BE2C (cell line): Measurements from ENCODE around the gene THAP10.

Source experiments
- DNase-seq: peaks from one replicate; pipeline ENCODE4 v3.0.0-alpha.2; 2020
- H3K27me3 ChIP-seq: fragments of 250-450 bp; sonication (Bioruptor Pico); 2 replicates; pipeline ENCODE4 v1.5.1; 2020; ENCODE audit warnings: mild to moderate bottlenecking
- H3K36me3 ChIP-seq: fragments of 250-450 bp; sonication (Bioruptor Pico); 2 replicates; pipeline ENCODE4 v1.5.1; 2020; ENCODE audit warnings: mild to moderate bottlenecking
- H3K4me1 ChIP-seq: fragments of 250-450 bp; sonication (Bioruptor Pico); 2 replicates; pipeline ENCODE4 v1.5.1; 2020
- H3K4me3 ChIP-seq: 2 replicates; pipeline ENCODE4 v1.5.1; 2011; ENCODE audit warnings: low read depth, low read length
- H3K9me3 ChIP-seq: fragments of 250-450 bp; sonication (Bioruptor Pico); 2 replicates; pipeline ENCODE4 v1.5.1; 2020
- CTCF ChIP-seq: IDR thresholded peaks from 2 replicates; pipeline ENCODE4 v1.5.1; 2012; ENCODE audit warnings: mild to moderate bottlenecking, low read depth, low read length

THAP10 gene

DNA sequence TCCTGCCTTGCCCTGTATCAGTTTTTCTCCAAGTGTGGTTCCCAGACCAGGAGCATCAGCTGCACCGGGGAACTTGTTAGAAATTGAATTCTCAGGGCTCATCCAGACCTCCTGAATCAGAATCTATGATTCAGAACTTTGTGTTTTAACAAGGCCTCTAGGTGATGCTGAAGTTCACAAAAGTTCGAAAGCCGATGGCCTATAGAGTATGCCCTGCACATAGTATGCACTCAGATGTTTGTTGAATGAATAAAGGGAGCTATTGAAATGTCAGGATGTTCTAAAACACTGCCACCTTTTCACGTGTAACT is 37.6 kb downstream of the THAP10 start:
- H3K36me3 ChIP-seq, result no peaks in the 10 kb centered on the region
- H3K4me1 ChIP-seq, result peaks cover 5% of the 10 kb centered on the region; the same call in 1 of the 2 replicates
- peak overlapping the region; percentile 66 for H3K4me3 ChIP-seq
- no peak for TF ChIP-seq CTCF
- no peak for DNase-seq
- no peaks in the 10 kb centered on the region for H3K9me3 ChIP-seq
- H3K27me3 ChIP-seq, result no peaks in the 10 kb centered on the region

- Histone ChIP-seq H3K4me1 (peaks cover 5% of the 10 kb centered on the region; the same call in 1 of the 2 replicates), H3K4me3 (peak within 1 kb of the TSS; percentile 66), H3K9me3 (no peaks in the 10 kb centered on the region), H3K36me3 (no peaks in the 10 kb centered on the region), H3K27me3 (no peaks in the 10 kb centered on the region)
- DNase-seq, result peak; percentile 78
- TF ChIP-seq CTCF, result no peak
Observed at GRCh38 chr15:70853973-70854665, 38.1 kb downstream of the THAP10 start, which contains the start of gene LARP6. LARP6 (minus strand) TSS chr15:70854157; CDS start chr15:70854088, 69 bp downstream.

GRCh38 chr15:70853318-70853972 is 38.8 kb downstream of the THAP10 start:
- H3K36me3 ChIP-seq, result no peaks in the 10 kb centered on the region
- H3K27me3 ChIP-seq, result no peaks in the 10 kb centered on the region
- no peak for DNase-seq
- no peaks in the 10 kb centered on the region for H3K9me3 ChIP-seq
- H3K4me1 ChIP-seq, result peaks cover 5% of the 10 kb centered on the region; the same call in 1 of the 2 replicates
- TF ChIP-seq CTCF, result no peak
- H3K4me3 ChIP-seq, result peak overlapping the region; percentile 61

DNA sequence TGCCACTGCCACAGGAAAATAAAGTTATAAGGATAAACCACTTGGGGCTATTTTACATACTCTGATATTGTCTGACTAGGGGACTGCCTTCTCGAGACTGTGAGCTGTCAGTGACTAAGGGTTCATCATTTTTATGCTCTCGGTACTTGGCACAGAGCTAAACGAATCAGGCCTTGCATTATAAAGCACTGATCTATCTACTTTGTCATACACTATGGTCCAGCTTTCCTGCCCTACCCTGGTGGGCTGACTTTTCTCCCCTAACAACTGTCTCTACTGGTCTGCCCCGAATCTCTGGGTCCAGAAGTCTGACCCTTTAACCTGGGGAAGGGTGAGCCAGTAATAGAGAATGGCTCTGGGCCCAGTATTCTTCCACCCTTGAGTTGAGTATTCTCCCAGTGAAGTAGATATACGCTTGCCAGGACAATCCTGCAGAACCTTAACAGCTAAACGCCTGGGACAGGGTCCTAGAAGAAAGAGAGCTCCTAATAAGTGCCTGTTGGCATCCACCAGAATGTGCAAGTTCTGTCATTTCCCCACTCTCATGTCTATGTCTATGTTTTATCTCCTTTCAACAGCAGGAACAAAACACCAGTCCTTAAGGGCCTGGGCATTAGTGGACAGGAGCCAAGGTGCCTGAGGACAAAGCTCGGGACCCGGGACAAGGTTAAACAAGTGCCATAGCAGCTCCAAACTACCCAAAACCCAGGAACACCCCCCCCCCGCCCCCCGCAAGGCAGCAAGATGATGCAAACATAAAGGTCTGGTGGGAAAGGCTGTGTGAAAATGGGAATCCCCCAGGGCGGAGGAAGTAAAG is 39.5 kb downstream of the THAP10 start:
- H3K4me1 ChIP-seq, result peaks cover 5% of the 10 kb centered on the region; the same call in 1 of the 2 replicates

DNA sequence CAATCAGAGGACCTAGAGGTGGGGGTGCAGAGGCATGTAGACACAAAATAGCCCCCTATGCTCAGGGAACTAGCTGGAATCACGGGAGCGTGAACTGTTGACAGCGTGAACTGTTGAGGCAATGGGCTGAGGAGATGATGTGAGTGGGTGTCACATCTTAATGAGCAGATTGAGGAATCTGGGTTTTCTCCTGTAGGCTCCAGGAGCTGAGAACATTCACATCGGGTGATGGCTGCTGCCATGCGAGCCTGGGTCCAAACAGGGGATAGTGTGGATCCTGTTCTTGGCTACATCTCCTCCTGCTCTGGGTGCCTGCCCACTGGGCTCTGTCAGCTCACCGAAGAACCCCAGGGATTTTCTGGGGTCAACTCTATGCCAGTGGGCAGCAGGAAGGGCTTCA is 40.3 kb downstream of the THAP10 start:
- no peak overlapping the region for H3K4me3 ChIP-seq
- no peaks in the 10 kb centered on the region for H3K9me3 ChIP-seq
- TF ChIP-seq CTCF, result no peak
- H3K27me3 ChIP-seq, result no peaks in the 10 kb centered on the region
- no peaks in the 10 kb centered on the region for H3K36me3 ChIP-seq
- H3K4me1 ChIP-seq, result peaks cover 5% of the 10 kb centered on the region; the same call in 1 of the 2 replicates
- no peak for DNase-seq

More for the DNA sequence above, 39.5 kb downstream of the THAP10 start:
- TF ChIP-seq CTCF, result no peak
- no peak for DNase-seq
- Histone ChIP-seq H3K4me3 (peak overlapping the region; percentile 61), H3K9me3 (no peaks in the 10 kb centered on the region), H3K36me3 (no peaks in the 10 kb centered on the region), H3K27me3 (no peaks in the 10 kb centered on the region)
